Measurements from ENCODE around the gene CAB39. TPM values are rescaled to one million over a fixed set of nuclear protein-coding genes. Genes with fewer than 3 reads are reported as not detected.
A peak's percentile ranks its signal among the peaks of the same experiment; 100 is the strongest.

Gene CAB39
- total and polyA plus RNA-seq, 12 donors: 17.3 to 99.7 (median 90.0) TPM

- peaks cover 0 to 49% (median 24%) of the 10 kb centered on the region in 9 donors for H3K4me1 ChIP-seq
- H3K27me3 ChIP-seq: no peaks in the 10 kb centered on the region
- H3K36me3 ChIP-seq: peaks cover 0 to 33% (median 0%) of the 10 kb centered on the region in 9 donors
- H3K9me3 ChIP-seq: no peaks in the 10 kb centered on the region
- no peak overlapping the region for H3K4me3 ChIP-seq
- 11 to 72% methylated on average over 2 of the region's 2 CpGs for WGBS, 2 donors
- no peak for TF ChIP-seq CTCF (IDR thresholded peaks at IDR 0.05)
- no peak for ATAC-seq
- H3K27ac ChIP-seq: no peak overlapping the region
- intact Hi-C loops (cut with DNase I): loop anchor here in 1 of 10 donors (5.0 kb wide), 1 partner anchor 43 kb away; no protein-coding TSS in a partner anchor
- no peak for DNase-seq
Observed at GRCh38 chr2:230749111-230749510, 36.5 kb downstream of the CAB39 start.

DNA sequence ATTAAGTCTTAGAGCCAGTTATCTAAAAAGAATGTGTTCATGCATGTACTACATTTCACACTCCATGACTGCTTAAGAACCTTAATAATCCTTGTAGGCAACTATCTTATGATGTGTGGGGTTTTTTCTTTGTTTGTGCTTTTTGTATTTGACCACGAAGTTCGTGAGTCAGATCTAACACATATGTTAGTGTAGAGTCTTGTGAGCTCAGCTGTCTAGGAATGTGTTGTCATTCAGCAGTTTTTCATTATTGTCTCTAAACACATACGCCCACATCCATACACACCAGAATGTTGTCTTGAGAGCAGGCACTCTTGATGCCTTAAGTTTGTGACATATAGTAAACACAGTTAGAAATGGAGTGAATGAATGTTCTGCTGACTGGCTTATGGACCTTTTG lies 38.4 kb downstream of the CAB39 start:
- DNase-seq: no peak
- WGBS, 2 donors: 76 to 88% methylated on average over 3 of the region's 3 CpGs
- H3K4me3 ChIP-seq: no peak overlapping the region
- no peak for TF ChIP-seq CTCF (IDR thresholded peaks at IDR 0.05)
- H3K4me1 ChIP-seq: peaks cover 0 to 59% (median 30%) of the 10 kb centered on the region in 9 donors
- H3K9me3 ChIP-seq: no peaks in the 10 kb centered on the region
- intact Hi-C loops (cut with DNase I): no loop called here
- peaks cover 0 to 16% (median 0%) of the 10 kb centered on the region in 9 donors for H3K36me3 ChIP-seq
- ATAC-seq: no peak
- no peak overlapping the region for H3K27ac ChIP-seq
- no peaks in the 10 kb centered on the region for H3K27me3 ChIP-seq

DNA sequence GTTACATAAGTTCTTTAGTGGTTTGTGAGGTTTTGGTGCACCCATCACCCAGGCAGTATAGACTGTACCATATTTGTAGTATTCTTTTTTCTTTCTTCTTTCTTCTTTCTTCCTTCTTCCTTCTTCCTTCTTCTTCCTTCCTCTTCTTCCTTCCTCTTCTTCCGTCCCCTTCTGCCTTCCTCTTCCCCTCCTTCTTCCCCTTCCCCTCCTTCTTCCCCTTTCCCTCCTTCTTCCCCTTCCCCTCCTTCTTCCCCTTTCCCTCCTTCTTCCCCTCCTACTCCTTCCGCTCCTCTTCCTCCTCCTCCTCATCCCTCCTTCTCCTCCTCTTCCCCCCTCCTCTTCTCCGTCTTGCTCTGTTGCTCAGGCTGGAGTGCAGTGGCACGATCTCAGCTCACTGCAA lies 41.6 kb downstream of the CAB39 start:
- H3K36me3 ChIP-seq: peaks cover 0 to 3% (median 0%) of the 10 kb centered on the region in 9 donors
- no peaks in the 10 kb centered on the region for H3K9me3 ChIP-seq
- H3K4me3 ChIP-seq: no peak overlapping the region
- no peak for ATAC-seq
- H3K4me1 ChIP-seq: peaks cover 0 to 73% (median 49%) of the 10 kb centered on the region in 9 donors
- TF ChIP-seq CTCF (IDR thresholded peaks at IDR 0.05): no peak
- DNase-seq: no peak
- intact Hi-C loops (cut with DNase I): no loop called here
- WGBS, 2 donors: 87 to 88% methylated on average over 4 of the region's 4 CpGs
- no peak overlapping the region for H3K27ac ChIP-seq
- no peaks in the 10 kb centered on the region for H3K27me3 ChIP-seq

DNA sequence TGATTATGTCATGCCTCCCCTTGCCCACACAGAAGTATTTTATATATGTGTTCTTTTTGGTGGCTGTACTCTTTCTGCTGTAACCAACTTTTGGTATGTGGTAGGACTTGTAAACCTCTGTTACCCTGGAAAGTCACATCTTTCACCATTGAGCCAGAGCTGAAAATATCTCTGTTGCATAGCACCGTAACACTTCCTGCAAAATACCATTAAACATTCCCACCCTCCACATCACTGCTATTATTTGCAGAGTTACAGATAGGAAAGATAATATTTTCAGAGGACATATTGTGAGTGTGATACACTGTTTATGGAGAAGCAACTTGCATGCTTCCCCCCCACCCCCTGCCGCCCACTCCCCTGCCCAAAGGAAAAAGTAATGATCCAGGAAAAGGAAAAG lies 44.8 kb downstream of the CAB39 start:
- no peaks in the 10 kb centered on the region for H3K27me3 ChIP-seq
- H3K27ac ChIP-seq: peak overlapping the region; percentile 20 to 83 (median 68)
- intact Hi-C loops (cut with DNase I): no loop called here
- no peak overlapping the region for H3K4me3 ChIP-seq
- 61 to 65% methylated on average over 2 of the region's 2 CpGs for WGBS, 2 donors
- peaks cover 0 to 30% (median 5%) of the 10 kb centered on the region in 9 donors for H3K36me3 ChIP-seq
- ATAC-seq (peak; percentile 50 to 90 (median 84)), DNase-seq (no peak)
- H3K9me3 ChIP-seq: no peaks in the 10 kb centered on the region
- peaks cover 0 to 53% (median 39%) of the 10 kb centered on the region in 9 donors for H3K4me1 ChIP-seq
- TF ChIP-seq CTCF (IDR thresholded peaks at IDR 0.05): no peak
